Myocyte (in vitro differentiated cells): Measurements from ENCODE around the gene ORAI3. TPM values are rescaled to one million over a fixed set of nuclear protein-coding genes. Genes with fewer than 3 reads are reported as not detected.
"Not testable (repeated sequence)": the region's sequence is repeated elsewhere in the genome, so short reads cannot be mapped to it uniquely, and the experiment has no call there.

Experiments used
- DNase-seq: peaks from one replicate; pipeline ENCODE4 v3.0.0-alpha.2; 2012; ENCODE audit warnings: low read depth
- total RNA-seq: library from RNA; depleted of rRNA; stranded (reverse); fragments of >200 nt; gene quantifications from 2 replicates; pipeline ENCODE4 v1.2.3, GENCODE V29; 2014

Gene ORAI3
- total RNA-seq, 1 donor from 2014 or later = 53.9 TPM

DNA sequence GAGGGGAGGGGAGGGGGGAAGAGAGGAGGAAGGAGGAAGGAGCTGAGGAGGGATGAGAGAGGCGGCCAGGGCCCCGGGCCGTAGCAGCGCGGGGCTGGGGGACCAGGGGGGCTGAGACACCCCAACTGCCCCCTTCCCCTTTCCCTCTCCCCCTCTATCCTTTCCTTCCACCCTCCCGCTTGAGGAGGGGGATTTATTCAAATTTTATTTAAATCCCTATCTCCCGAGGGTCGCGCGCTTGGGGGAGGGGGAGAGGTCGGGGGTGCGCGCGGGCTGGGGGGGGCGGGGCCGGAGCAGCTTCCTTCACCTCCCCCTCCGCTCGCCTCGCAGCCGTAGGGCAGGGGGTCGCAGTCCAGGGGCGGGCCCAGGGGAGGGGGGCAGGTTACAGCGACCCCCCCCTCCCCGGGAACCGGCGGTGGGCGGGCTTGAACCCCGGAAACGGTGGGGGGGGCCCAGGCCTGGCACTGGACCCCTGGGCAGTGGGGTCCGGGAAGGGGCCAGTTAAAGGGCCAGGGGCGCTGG lies 25.3 kb upstream of the ORAI3 start, which contains the start of gene FBXL19:
Gene FBXL19 (plus strand): TSS at position 19 of the 522 bp plus-strand sequence. CDS start 2,183 bp downstream, outside the sequence.
- no peak for DNase-seq

DNA sequence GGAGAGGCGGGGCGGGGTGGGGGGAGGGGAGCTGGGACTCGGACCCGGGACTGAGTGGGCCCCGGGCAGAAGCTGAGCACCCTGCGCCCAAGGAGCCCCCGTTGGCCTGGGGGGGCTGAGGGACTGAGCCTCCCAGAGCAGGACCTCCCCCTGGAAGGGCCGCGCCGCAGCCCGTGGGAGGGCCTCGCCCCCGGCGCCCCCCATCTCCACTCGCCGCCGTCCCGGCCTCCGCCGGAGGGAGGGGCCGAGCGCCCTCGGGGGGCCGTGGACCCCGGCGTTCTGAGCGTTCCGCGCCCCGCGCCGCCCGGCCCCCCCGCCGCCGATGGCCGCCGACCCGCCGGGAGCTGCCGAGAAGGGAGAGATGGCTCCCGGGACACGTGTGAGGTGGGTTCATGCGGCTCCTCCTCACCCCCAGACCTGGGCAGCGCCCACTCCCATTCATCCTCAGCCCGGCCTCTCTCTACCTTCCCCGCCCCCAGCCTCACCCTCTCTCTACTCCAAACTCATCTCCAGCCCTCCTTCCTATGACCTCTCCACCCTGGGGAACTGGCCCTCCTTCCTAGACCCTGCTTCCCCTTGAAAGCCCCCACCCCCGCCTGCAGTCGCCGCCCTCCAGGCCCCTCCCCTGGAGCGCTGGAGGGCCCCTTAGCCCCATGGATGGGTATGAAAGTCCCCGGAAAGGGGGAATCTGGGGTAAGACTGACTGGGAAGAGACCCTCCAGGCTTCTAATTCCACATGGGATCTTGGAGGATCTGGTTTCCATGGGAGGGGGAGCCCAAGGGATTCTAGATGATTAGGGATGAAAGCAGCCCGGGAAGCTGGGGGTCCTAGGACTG lies 24.6 kb upstream of the ORAI3 start:
- DNase-seq = no peak

DNA sequence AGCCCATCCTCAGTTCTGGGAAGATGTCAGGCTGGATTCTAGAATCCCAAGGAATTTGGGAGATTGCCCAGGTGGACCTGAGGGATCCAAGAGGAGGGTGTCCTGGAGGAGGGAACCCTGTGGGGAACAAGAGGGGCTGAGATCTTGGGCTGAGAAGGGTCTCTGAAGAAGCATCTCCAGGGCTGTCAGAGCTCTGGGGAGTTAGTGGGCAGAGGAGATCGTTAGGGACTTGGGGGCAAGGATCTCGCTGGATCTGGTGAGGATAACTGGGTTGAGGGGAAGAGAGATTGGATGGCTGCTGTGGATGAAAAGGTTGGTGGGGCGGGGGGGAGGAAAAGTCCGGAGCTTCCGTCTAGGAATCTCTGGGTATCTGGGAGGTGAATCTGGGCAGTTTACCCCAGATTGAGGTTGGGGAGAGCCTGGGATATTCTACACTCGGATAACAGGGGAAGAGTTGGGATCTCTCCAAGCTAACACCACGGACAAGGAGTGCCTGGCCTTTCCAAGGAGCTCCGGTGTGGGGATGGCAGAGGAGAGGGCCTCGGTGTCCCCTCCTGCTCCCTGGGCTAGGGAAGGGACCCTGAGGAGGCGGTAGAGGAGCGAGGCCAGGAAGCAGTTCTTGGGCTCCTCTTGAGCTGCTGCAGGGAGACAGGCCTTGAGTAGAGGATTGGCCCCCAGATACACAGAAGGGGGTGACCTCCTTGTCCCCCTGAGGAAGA lies 23.8 kb upstream of the ORAI3 start:
- DNase-seq = no peak

DNA sequence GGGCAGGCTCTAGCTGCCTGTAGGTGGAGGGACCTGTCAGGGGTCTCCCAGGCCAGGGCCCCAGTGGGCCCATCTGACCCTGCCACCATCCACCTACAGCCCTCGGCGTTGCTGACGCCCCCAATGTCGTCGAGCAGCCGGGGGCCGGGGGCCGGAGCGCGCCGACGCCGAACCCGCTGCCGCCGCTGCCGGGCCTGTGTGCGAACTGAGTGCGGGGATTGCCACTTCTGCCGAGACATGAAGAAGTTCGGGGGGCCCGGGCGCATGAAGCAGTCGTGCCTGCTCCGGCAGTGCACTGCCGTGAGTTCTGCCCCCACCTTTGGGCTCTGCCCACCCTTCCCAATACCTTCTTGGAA lies 23.3 kb upstream of the ORAI3 start:
- no peak for DNase-seq

DNA sequence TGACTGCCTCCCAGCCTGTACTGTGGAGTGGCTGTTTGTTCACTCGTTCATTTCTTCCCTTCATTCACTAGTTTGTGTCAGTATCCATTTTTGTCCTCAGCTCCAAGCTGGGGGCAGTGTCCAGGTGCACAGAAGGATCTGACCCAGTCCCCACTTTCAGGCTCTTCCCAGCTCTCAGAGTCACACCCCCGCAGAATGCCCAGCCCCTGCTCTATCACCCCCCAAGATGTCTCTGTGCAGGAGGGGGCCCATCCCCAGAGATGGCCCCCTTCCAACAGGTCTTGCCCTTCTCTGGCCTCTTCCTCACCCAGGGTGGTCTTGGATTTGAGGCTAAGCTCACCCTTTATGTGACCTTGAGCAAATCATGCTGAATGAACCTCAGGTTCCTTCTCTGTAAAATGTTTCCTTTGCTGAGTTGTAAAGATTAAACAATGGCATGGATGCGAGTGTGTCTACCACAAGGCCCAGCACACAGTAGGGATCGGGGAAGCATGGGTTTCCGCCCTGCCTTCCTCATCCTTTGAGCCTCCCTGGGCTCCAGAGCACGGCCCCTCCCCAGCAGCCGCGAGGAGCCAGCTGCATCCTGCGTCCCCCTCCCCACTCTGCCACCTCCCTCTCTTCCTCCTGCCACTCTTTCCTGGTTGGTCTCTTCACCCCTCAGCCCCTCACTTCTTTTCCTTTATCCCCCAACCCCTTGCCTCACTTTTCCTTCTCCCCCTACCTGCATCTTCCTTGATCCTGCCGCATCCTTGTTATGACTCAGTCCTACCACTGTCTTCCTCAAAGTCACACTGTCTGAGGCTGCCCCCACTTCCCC lies 22.7 kb upstream of the ORAI3 start:
- DNase-seq = no peak

DNA sequence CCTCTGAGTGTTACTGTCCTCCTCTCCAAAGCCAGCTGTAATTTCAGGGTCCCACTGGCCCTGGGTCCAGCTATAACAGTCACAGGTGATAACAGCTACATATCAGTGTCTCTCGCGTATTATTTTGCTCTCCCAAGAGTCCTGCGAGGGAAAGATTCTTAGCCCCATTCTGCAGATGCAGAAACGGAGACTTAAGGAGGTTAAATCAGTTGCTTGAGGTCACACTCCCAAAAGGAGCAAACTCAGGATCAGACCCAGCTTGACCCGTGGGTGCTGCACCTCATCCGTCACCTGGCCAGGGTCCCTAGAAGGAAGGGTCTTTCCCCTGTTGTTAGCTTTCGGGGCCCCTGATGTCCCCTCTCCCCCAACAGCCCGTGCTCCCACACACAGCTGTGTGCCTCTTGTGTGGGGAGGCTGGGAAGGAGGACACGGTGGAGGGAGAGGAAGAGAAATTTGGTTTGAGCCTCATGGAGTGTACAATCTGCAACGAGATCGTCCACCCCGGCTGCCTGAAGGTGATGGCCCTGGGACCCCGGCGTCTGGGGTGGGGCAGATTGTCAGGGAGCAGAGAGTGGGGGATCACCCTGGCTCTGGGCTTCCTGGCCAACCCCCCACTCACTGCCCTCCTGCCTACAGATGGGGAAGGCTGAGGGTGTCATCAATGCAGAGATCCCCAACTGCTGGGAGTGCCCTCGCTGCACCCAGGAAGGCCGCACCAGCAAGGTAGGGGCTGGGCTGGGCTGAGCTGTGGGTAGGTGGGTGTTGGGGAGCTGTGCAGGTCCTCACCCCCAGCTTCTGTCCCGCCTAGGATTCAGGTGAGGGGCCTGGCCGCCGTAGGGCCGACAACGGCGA lies 21.7 kb upstream of the ORAI3 start:
- no peak for DNase-seq

DNA sequence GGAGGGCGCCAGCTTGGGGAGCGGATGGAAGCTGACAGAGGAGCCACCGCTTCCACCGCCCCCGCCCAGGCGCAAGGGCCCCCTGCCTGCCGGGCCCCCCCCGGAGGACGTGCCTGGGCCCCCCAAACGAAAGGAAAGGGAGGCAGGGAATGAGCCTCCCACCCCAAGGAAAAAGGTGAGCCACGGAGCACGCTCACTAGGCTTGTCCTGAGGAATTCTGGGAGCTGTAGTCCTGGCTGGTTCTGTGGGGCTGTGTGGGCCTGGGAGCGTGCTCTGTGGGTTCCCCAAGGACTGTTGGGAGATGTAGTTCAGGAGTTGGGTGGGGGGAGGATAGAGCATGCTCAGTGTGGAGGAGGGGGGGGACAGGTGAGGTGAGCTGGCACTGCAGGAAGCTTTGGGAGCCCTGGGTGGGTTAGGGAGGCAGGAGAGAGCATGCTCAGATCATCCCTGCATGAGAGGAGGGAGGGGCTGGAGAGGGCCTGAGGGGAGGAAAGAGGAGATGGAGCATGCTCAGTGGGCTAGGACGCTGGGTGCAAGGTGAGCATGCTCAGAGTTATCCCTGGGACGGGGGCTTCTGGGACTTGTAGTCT lies 21.0 kb upstream of the ORAI3 start:
- peak; percentile 39 for DNase-seq

DNA sequence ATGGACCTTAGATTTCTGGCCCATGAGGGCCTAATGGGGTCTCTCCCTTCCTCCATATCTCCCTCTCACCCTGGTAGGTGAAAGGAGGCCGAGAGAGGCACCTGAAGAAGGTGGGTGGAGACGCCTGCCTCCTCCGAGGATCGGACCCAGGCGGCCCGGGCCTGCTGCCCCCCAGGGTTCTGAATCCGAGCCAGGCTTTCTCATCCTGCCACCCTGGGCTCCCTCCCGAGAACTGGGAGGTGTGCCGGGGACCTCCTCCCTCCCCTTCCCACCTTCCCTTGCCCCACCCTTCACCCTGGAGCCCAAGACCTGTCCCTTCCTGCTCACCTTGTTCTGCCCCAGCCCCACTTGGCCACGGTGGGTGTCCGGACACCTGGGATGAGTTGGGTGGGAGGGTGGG lies 20.5 kb upstream of the ORAI3 start:
- DNase-seq = no peak

DNA sequence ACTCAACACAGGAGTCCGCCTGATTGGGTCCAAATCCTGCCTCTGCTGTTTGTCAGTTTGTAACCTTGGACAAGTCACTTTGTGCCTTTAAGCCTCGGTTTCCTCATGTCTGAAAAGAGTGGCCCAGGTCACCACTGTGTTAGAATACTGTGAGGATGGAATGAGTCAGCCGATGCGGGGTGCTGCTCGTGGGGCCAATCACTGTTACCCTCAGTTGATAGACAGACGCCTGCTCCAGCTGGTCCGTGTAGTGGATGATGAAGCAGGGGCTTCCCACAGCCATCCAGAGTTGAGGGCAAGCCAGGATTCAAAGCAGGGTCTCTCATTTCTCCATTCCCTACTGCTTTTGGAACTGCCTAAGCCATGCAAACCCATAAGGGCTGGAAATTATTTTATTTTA lies 19.7 kb upstream of the ORAI3 start:
- no peak for DNase-seq

DNA sequence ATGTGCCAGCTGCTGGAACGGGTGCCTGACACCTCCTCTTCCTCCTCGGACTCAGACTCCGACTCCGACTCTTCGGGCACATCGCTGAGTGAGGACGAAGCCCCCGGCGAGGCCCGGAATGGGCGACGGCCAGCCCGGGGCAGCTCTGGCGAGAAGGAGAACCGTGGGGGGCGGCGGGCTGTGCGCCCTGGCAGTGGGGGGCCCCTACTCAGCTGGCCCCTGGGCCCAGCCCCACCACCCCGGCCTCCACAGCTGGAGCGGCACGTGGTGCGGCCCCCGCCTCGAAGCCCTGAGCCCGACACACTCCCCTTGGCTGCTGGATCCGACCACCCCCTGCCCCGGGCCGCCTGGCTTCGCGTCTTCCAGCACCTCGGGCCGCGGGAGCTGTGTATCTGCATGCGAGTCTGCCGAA lies 18.7 kb upstream of the ORAI3 start:
- no peak for DNase-seq

DNA sequence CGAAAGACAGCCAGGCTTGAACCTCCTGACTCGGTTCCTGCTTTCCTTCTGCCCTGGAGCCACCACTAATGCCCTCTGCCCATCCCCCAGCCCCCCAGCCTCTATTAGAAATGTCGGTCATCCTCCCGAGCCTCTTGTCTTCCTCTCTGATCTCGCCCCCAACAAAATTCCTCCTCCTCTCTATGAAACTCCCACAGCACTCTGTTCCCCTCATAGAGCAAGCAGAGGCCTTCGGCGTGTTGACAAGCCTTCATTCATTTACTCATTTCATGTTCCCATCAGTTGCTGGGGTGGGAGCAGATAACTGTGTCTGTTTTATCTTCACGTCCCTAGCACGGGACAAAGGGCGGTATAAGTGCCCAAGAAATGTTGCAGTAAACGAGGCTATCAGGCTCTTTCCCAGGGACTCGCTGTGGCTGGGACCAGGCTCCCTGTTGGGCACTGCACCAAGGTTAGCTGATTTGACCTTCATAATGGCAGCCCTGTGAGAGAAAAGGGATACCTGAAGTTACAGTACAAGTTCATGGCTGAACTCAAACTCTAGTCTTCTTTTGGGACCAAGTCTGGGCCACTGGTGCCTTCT lies 17.7 kb upstream of the ORAI3 start:
- no peak for DNase-seq

DNA sequence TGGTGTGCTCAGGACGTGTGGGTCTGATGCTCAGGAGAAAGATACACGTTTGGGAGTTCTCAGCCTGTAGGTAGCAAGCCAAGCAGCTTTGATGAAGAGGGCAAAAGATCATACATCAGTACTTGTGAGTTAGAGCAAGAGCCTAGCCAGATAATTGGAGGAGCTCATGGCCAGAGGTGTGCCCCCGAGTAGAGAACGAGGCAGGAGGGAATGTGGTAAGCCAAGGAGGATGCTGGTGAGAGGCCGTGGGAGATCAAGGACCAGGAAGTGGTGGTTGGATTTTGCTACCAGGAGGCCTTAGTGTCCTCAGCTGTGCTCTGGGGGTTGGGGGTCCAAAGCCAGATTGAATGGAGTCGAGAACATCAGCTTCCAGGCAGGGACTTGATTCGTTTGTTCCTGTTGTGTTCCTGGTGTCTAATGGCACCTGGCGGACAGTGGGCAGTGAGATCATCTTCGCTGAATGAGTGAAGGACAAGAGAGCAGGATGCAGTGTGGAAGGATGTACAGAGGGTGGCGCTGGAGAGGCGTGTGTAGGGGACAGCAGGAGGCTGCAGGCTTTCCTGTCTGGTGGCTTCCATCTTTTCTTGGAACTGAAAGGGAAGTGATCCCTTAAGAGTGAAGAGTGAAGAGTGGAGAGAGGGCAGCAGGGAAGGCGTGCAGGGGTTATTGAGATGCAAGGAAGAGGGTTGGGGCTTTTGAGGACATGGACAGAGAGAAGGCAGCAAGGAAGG lies 13.9 kb upstream of the ORAI3 start:
- peak; percentile 54 for DNase-seq

DNA sequence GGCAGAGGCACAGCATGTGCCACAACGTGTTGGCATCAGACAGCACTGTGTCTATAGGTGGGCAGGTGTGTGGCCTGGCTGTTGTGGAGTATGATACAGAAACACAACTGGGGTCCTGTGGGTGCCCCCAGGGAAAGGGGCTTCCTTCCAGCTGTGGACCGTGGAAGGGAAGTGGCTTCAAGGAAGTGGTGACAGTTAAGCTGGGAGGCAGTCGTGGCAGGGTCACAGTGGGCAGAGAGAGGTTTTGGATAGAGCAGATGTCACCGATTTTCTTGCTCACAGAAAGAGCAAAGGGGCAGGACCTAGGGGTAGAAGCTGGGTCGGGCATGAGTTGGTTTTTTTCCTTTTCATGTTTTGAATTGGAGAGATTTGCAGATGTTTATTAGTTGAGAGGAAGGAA lies 11.2 kb upstream of the ORAI3 start:
- DNase-seq = no peak

DNA sequence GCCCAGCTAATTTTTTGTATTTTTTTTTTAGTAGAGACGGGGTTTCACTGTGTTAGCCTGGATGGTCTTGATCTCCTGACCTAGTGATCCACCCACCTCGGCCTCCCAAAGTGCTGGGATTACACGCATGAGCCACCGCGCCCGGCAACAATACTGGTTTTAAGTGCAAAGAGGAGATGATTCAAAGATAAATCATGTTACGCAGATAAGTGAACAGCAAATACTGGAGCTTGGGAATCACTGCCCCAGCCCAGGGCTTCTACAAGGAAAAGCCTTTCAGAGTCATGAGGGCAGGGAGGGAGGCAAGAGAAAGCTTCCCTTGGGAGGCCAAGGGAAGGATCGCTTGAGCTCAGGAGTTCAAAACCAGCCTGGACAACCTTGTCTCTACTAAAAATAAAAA lies 9.3 kb upstream of the ORAI3 start:
- DNase-seq = not testable (repeated sequence)

DNA sequence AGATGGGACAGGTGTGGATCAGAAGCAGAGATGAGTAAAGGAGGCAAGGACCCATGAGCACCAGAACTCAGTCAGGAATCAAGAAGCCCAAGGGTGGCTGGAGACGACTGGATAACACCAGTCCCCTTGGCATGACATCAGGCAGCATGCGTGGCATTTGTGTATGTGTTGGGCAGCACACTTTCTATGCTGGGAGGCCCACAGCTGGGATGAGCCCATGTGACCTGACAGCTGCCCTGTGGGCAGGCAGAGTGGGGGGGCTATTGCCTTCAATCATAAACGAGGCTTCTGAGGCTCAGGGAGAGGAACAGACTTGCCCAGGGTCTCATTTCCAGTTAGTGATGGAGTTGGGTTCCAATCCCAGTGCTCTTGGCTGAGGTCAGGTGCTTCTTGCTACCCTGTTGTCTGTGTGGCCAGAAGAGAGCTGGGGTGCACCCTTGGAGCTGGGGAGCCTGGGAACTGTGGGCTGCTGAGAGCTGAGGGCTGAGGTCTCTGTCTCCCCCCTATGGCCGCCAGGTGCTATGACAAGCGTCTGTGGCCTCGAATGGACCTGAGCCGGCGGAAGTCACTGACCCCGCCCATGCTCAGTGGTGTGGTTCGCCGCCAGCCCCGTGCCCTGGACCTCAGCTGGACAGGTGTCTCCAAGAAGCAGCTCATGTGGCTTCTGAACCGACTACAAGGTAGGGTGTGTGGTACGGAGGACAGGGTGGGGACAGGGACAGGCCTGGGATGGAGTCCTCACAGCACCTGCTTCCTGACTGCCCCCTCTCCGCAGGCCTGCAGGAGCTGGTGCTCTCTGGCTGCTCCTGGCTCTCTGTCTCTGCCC lies 7.1 kb upstream of the ORAI3 start:
- DNase-seq = peak; percentile 81

DNA sequence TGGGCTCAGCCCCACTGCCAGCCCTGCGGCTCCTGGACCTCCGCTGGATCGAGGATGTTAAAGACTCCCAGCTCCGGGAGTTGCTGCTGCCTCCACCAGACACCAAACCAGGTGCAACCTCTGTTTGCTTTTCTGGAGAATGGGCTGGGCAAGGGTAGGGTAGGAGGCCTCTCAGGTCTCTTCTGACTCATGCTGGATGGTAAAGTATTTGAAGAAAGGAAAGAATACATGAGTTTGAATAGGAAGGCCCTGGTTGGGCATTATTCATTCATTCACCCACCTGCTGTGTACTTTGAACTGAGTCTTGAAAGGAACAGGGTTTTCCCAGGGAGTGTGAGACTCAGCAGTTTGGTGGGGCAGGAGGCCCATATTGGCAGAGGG lies 6.5 kb upstream of the ORAI3 start:
- no peak for DNase-seq

DNA sequence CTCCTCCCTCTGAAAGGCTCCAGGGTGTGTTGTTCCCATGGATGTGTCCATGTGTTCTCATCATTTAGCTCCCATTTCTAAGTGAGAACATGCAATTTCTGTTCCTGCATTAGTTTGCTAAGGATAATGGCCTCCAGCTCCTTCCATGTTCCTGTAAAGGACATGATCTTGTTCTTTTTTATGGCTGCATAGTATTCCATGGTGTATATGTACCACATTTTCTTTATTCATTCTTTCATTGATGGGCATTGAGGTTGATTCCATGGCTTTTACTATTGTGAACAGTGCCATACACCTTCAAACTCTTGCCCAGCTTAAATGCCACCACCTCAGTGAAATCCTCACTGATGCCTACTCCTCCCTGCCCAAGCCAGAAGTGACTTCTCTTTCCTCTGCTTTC lies 4.5 kb upstream of the ORAI3 start:
- no peak for DNase-seq
